ENCODE results near the gene PHF1. TPM values are rescaled to one million over a fixed set of nuclear protein-coding genes. Genes with fewer than 3 reads are reported as not detected.
"Not testable (repeated sequence)": the region's sequence is repeated elsewhere in the genome, so short reads cannot be mapped to it uniquely, and the experiment has no call there.

The PHF1 gene
- total RNA-seq, 2 donors from 2014 or later, result 98.2 to 132 TPM

DNA sequence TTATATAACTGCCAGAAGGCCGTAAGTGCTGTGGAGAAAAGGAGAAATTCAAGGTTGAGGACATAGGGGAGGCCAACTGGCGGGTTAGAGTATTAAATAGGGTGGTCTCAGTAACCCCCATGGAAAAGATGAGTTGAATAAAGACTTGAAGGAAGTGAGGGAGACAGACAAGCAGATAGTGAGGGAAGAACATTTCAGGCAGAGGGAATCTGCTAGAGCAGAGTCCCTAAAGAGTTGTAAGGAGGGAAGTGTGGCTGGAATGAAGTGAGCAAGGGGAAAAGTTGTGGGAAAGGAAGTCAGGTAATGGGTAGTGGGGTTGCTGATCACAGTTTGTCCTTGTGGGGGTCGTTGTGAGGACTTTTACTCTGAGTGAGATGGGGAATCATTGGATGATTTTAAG lies 17.8 kb upstream of the PHF1 start:
- WGBS, result 55% methylated on average over 3 of the region's 3 CpGs
- H3K36me3 ChIP-seq, result no peaks in the 10 kb centered on the region
- no peaks in the 10 kb centered on the region for H3K9me3 ChIP-seq
- H3K4me1 ChIP-seq (replicated peaks), result no peaks in the 10 kb centered on the region
- no peak overlapping the region for H3K4me3 ChIP-seq
- intact Hi-C loops (cut with DNase I), result loop anchor here (5.0 kb wide), 1 partner anchor 34 kb away; no protein-coding TSS in a partner anchor
- no peak overlapping the region for H3K27ac ChIP-seq
- H3K27me3 ChIP-seq (replicated peaks; ENCODE audit: insufficient read depth), result no peaks in the 10 kb centered on the region
- no peak for DNase-seq (ENCODE audit: low spot score)
- no peak for TF ChIP-seq POLR2A (IDR thresholded peaks at IDR 0.05)
- TF ChIP-seq, protein P1, sequence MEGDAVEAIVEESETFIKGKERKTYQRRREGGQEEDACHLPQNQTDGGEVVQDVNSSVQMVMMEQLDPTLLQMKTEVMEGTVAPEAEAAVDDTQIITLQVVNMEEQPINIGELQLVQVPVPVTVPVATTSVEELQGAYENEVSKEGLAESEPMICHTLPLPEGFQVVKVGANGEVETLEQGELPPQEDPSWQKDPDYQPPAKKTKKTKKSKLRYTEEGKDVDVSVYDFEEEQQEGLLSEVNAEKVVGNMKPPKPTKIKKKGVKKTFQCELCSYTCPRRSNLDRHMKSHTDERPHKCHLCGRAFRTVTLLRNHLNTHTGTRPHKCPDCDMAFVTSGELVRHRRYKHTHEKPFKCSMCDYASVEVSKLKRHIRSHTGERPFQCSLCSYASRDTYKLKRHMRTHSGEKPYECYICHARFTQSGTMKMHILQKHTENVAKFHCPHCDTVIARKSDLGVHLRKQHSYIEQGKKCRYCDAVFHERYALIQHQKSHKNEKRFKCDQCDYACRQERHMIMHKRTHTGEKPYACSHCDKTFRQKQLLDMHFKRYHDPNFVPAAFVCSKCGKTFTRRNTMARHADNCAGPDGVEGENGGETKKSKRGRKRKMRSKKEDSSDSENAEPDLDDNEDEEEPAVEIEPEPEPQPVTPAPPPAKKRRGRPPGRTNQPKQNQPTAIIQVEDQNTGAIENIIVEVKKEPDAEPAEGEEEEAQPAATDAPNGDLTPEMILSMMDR (IDR thresholded peaks at IDR 0.05), result no peak
- TF ChIP-seq POLR2AphosphoS5 (IDR thresholded peaks at IDR 0.05), result no peak

DNA sequence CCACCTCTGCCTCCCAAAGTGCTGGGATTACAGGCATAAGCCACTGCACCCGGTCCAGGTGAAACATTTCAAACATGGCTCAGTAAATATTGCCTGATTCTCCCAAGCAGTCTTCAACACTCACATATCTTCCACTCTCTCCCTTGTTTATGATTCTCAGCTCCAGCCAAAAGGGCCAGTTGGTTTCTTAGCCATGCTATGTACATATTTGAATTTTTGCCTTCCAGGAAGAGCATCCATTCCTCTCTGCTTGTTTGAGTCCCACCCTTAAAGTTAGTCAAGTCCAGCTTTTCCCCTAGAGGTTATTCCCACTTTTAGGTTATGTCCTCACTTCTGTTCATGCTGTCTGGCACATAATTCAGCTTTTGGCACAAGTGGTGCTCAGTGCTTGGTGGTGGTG lies 13.3 kb upstream of the PHF1 start:
- H3K27me3 ChIP-seq (replicated peaks; ENCODE audit: insufficient read depth), result no peaks in the 10 kb centered on the region
- intact Hi-C loops (cut with DNase I), result no loop called here
- H3K4me1 ChIP-seq (replicated peaks), result no peaks in the 10 kb centered on the region
- WGBS, result 88% methylated on average over 1 of the region's 1 CpG
- H3K9me3 ChIP-seq, result no peaks in the 10 kb centered on the region
- TF ChIP-seq POLR2A (IDR thresholded peaks at IDR 0.05) (no peak), POLR2AphosphoS5 (IDR thresholded peaks at IDR 0.05) (no peak)
- TF ChIP-seq, protein P1 (IDR thresholded peaks at IDR 0.05), result no peak
- H3K27ac ChIP-seq, result no peak overlapping the region
- H3K36me3 ChIP-seq, result no peaks in the 10 kb centered on the region
- DNase-seq (ENCODE audit: low spot score), result no peak
- no peak overlapping the region for H3K4me3 ChIP-seq

DNA sequence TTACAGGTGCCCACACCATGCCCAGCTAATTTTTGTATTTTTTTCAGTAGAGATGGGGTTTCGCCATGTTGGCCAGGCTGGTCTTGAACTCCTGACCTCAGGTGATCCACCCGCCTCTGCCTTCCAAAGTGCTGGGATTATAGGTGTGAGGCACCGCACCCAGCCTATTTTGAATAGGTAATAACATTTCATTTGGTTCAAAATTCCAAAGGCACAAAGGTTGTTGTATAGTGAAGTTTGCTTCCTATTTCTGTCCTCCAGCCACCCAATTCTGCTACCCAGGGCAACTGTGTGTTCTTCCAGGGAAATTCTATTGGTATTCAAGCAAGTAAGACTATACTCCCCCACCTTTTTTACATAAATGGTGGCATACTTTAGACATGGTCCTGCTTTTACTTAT lies 12.2 kb upstream of the PHF1 start:
- H3K9me3 ChIP-seq; H3K27ac ChIP-seq; DNase-seq (ENCODE audit: low spot score); H3K4me1 ChIP-seq (replicated peaks); intact Hi-C loops (cut with DNase I); H3K27me3 ChIP-seq (replicated peaks; ENCODE audit: insufficient read depth); H3K4me3 ChIP-seq; H3K36me3 ChIP-seq: not testable (repeated sequence)
- WGBS, result 93% methylated on average over 3 of the region's 3 CpGs

DNA sequence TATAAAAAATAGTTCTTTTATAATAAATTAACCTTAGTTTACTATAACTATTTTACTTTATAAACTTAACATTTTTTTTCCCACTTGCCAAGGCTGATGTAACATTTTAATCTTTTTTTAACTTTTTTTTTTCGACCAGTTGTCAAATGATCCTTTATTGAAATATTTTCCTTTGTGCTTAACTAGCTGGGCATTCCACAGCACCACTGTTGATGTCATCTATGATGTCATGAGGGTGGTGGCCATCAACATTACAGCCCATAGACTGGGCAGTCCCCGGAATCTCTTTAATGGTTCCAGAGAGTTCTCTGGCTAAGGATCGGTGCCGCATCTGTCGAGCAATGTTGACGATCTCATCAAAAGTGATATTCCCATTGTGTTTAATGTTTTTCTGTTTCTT lies 10.9 kb upstream of the PHF1 start:
- intact Hi-C loops (cut with DNase I), result not testable (repeated sequence)
- WGBS, result 95% methylated on average over 6 of the region's 6 CpGs

DNA sequence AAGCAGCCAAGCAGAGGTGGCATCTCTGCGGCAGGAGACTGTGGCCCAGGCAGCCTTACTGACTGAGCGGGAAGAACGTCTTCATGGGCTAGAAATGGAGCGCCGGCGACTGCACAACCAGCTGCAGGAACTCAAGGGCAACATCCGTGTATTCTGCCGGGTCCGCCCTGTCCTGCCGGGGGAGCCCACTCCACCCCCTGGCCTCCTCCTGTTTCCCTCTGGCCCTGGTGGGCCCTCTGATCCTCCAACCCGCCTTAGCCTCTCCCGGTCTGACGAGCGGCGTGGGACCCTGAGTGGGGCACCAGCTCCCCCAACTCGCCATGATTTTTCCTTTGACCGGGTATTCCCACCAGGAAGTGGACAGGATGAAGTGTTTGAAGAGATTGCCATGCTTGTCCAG lies 5.9 kb upstream of the PHF1 start:
- Histone ChIP-seq H3K27me3 (replicated peaks; ENCODE audit: insufficient read depth) (no peaks in the 10 kb centered on the region), H3K27ac (no peak overlapping the region), H3K9me3 (no peaks in the 10 kb centered on the region), H3K36me3 (no peaks in the 10 kb centered on the region), H3K4me1 (replicated peaks) (no peaks in the 10 kb centered on the region), H3K4me3 (no peak overlapping the region)
- DNase-seq (ENCODE audit: low spot score), result no peak
- no peak for TF ChIP-seq POLR2A (IDR thresholded peaks at IDR 0.05)
- TF ChIP-seq, protein P1 (IDR thresholded peaks at IDR 0.05), result no peak
- intact Hi-C loops (cut with DNase I), result no loop called here
- WGBS, result 93% methylated on average over 17 of the region's 17 CpGs

More for the DNA sequence above, 10.9 kb upstream of the PHF1 start:
- H3K9me3 ChIP-seq; DNase-seq (ENCODE audit: low spot score); H3K4me3 ChIP-seq; H3K27ac ChIP-seq; H3K36me3 ChIP-seq; H3K27me3 ChIP-seq (replicated peaks; ENCODE audit: insufficient read depth); H3K4me1 ChIP-seq (replicated peaks): not testable (repeated sequence)

DNA sequence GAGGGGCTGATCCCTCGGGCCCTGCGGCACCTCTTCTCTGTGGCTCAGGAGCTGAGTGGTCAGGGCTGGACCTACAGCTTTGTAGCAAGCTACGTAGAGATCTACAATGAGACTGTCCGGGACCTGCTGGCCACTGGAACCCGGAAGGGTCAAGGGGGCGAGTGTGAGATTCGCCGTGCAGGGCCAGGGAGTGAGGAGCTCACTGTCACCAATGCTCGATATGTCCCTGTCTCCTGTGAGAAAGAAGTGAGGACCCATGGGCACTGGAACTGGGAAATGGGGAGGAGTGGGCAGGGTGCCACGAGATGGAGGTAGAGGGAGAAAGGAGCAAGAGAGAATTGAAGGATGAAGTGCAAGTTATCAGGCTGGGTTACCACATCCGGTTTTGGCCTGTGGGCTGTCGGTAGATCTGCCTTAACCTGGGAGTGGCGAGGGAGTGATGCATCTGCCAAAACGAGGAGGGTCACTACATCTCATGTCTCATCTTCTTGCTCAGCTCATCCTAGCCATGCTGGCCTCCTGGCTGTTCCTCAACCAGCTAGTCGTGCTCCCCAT lies 5.4 kb upstream of the PHF1 start:
- Histone ChIP-seq H3K9me3 (no peaks in the 10 kb centered on the region), H3K36me3 (no peaks in the 10 kb centered on the region), H3K4me3 (no peak overlapping the region), H3K27me3 (replicated peaks; ENCODE audit: insufficient read depth) (no peaks in the 10 kb centered on the region), H3K4me1 (replicated peaks) (no peaks in the 10 kb centered on the region), H3K27ac (no peak overlapping the region)
- WGBS, result 92% methylated on average over 15 of the region's 15 CpGs
- DNase-seq (ENCODE audit: low spot score), result no peak
- TF ChIP-seq POLR2A (IDR thresholded peaks at IDR 0.05), result no peak
- TF ChIP-seq POLR2AphosphoS5 (IDR thresholded peaks at IDR 0.05), result no peak
- TF ChIP-seq, protein P1 (IDR thresholded peaks at IDR 0.05), result no peak
- intact Hi-C loops (cut with DNase I), result no loop called here

Measured in prostate gland (tissue), 2 donors.